SU-DHL-6 (cell line): ENCODE data around the gene AHI1.
"Not testable (repeated sequence)": the region's sequence is repeated elsewhere in the genome, so short reads cannot be mapped to it uniquely, and the experiment has no call there.

Experiments
- H2AFZ ChIP-seq: fragments of 200-600 bp; sonication (generic); 2 replicates; pipeline ENCODE4 v1.6.1; 2014; ENCODE audit warnings: low read depth, mild to moderate bottlenecking, moderate library complexity, mixed read lengths, antibody characterized with exemption, low read length; ENCODE audit not compliant: severe bottlenecking
- H3F3A ChIP-seq: fragments of 200-600 bp; shearing (Covaris generic); 2 replicates; pipeline ENCODE4 v1.6.0; 2016; ENCODE audit warnings: antibody characterized with exemption, mild to moderate bottlenecking; ENCODE audit not compliant: insufficient read depth
- H3K27ac ChIP-seq: fragments of 200-600 bp; sonication (generic); 2 replicates; pipeline ENCODE4 v1.5.1; 2016; ENCODE audit warnings: low read depth, mild to moderate bottlenecking, low read length, moderate library complexity, mixed read lengths
- H3K27me3 ChIP-seq: fragments of 200-600 bp; sonication (generic), shearing (Covaris generic); 2 replicates; pipeline ENCODE4 v1.6.0; 2014; ENCODE audit warnings: mild to moderate bottlenecking, low read length
- H3K36me3 ChIP-seq: fragments of 200-600 bp; sonication (generic); 2 replicates; pipeline ENCODE4 v1.6.1; 2014; ENCODE audit warnings: mild to moderate bottlenecking, low read length, mixed read lengths
- H3K4me2 ChIP-seq: fragments of 300-600, 200-600 bp; shearing (Covaris generic), sonication (generic); 2 replicates; pipeline ENCODE4 v1.6.0; 2014; ENCODE audit warnings: low read length, low read depth, mild to moderate bottlenecking; ENCODE audit not compliant: poor library complexity, severe bottlenecking
- H3K4me3 ChIP-seq: fragments of 200-600 bp; sonication (generic); 2 replicates; pipeline ENCODE4 v1.5.1; 2014; ENCODE audit warnings: antibody characterized with exemption, low read length, mild to moderate bottlenecking, mixed read lengths; ENCODE audit not compliant: insufficient read depth, poor library complexity, severe bottlenecking
- H3K79me2 ChIP-seq: fragments of 200-600 bp; sonication (generic); 2 replicates; pipeline ENCODE4 v1.6.1; 2014; ENCODE audit warnings: mild to moderate bottlenecking, low read length, moderate library complexity; ENCODE audit not compliant: insufficient read depth
- H3K9ac ChIP-seq: fragments of 200-600 bp; sonication (generic); 2 replicates; pipeline ENCODE4 v1.7.0; 2014; ENCODE audit warnings: mild to moderate bottlenecking, low read length
- H3K9me2 ChIP-seq: fragments of 200-600 bp; sonication (generic); replicated peaks from 2 replicates; pipeline ENCODE4 v1.6.1; 2014; ENCODE audit warnings: low read length; ENCODE audit not compliant: insufficient read depth
- H3K9me3 ChIP-seq: fragments of 200-600 bp; sonication (generic); 2 replicates; pipeline ENCODE4 v1.6.1; 2014; ENCODE audit warnings: low read length, mixed read lengths; ENCODE audit not compliant: insufficient read depth
- H4K20me1 ChIP-seq: fragments of 200-600 bp; sonication (generic); 2 replicates; pipeline ENCODE4 v1.6.1; 2014; ENCODE audit warnings: low read depth, mild to moderate bottlenecking, antibody characterized with exemption, low read length, moderate library complexity, mixed read lengths
- CTCF ChIP-seq: fragments of 200-600 bp; sonication (generic); IDR thresholded peaks from one replicate; pipeline ENCODE4 v1.5.1; 2017; ENCODE audit warnings: antibody characterized with exemption, mild to moderate bottlenecking, low read length, moderate library complexity; ENCODE audit not compliant: insufficient read depth, poor library complexity, severe bottlenecking
- EZH2phosphoT487 ChIP-seq: fragments of 200-600 bp; sonication (generic), shearing (Covaris generic); conservative IDR thresholded peaks from 2 replicates; pipeline ENCODE4 v1.6.1; 2018; ENCODE audit warnings: mild to moderate bottlenecking, antibody characterized with exemption, low read length, moderate library complexity, mixed read lengths

Gene AHI1

GRCh38 chr6:135490381-135490780, 7.2 kb downstream of the AHI1 start:
- Histone ChIP-seq H3K27me3 (no peaks in the 10 kb centered on the region), H4K20me1 (no peaks in the 10 kb centered on the region), H3K9me3 (no peaks in the 10 kb centered on the region), H3K4me3 (no peak overlapping the region), H3K27ac (no peak overlapping the region), H2AFZ (no peak overlapping the region), H3F3A (peaks cover 1% of the 10 kb centered on the region; the same call in 1 of the 2 replicates), H3K36me3 (peaks cover 38% of the 10 kb centered on the region), H3K4me2 (no peak overlapping the region), H3K9ac (no peak overlapping the region), H3K9me2 (no peaks in the 10 kb centered on the region), H3K79me2 (no peaks in the 10 kb centered on the region)
- no peak for TF ChIP-seq CTCF
- no peak for TF ChIP-seq EZH2phosphoT487

GRCh38 chr6:135488023-135488422, 9.5 kb downstream of the AHI1 start:
- peaks cover 59% of the 10 kb centered on the region for H3K36me3 ChIP-seq
- no peak overlapping the region for H3K4me2 ChIP-seq
- H3K27me3 ChIP-seq = no peaks in the 10 kb centered on the region
- no peak overlapping the region for H2AFZ ChIP-seq
- H3K9me3 ChIP-seq = peaks cover 12% of the 10 kb centered on the region; the same call in 1 of the 2 replicates
- H3F3A ChIP-seq = no peaks in the 10 kb centered on the region; the same call in 1 of the 2 replicates
- no peak overlapping the region for H3K9ac ChIP-seq
- H3K4me3 ChIP-seq = no peak overlapping the region
- H4K20me1 ChIP-seq = no peaks in the 10 kb centered on the region
- TF ChIP-seq EZH2phosphoT487 (no peak), CTCF (no peak)
- no peak overlapping the region for H3K27ac ChIP-seq
- no peaks in the 10 kb centered on the region for H3K79me2 ChIP-seq
- no peaks in the 10 kb centered on the region for H3K9me2 ChIP-seq

GRCh38 chr6:135483903-135484302, 13.6 kb downstream of the AHI1 start:
- not testable (repeated sequence) for H3K4me2 ChIP-seq, H3K79me2 ChIP-seq, H3K9ac ChIP-seq, H3K27me3 ChIP-seq, H3K4me3 ChIP-seq, H3K27ac ChIP-seq, H2AFZ ChIP-seq, H3F3A ChIP-seq, H4K20me1 ChIP-seq, H3K9me2 ChIP-seq
- Histone ChIP-seq H3K36me3 (peaks cover 75% of the 10 kb centered on the region), H3K9me3 (peaks cover 40% of the 10 kb centered on the region; the same call in 1 of the 2 replicates)

GRCh38 chr6:135481783-135482369, 15.7 kb downstream of the AHI1 start:
- no peaks in the 10 kb centered on the region for H3K27me3 ChIP-seq
- H3K9me3 ChIP-seq = peaks cover 46% of the 10 kb centered on the region; the same call in 1 of the 2 replicates
- TF ChIP-seq CTCF (no peak), EZH2phosphoT487 (no peak)
- H3K4me3 ChIP-seq = no peak overlapping the region
- no peak overlapping the region for H3K27ac ChIP-seq
- H3K36me3 ChIP-seq = peaks cover 59% of the 10 kb centered on the region
- H3K9ac ChIP-seq = no peak overlapping the region
- H4K20me1 ChIP-seq = no peaks in the 10 kb centered on the region
- no peak overlapping the region for H2AFZ ChIP-seq
- no peaks in the 10 kb centered on the region for H3K9me2 ChIP-seq
- no peak overlapping the region for H3K4me2 ChIP-seq
- no peaks in the 10 kb centered on the region for H3F3A ChIP-seq
- H3K79me2 ChIP-seq = no peaks in the 10 kb centered on the region
